GM12873 (cell line): ENCODE measurements around the gene RSPH3.

Source experiments
- CTCF ChIP-seq: IDR thresholded peaks from 2 replicates; pipeline ENCODE4 v1.5.1; 2012; ENCODE audit warnings: low read depth, mild to moderate bottlenecking, moderate library complexity, low read length, control low read depth; ENCODE audit not compliant: insufficient read depth; ENCODE audit errors: missing control alignments

RSPH3 gene

GRCh38 chr6:158999154-158999665 lies 792 bp downstream of the RSPH3 start:
- no peak for TF ChIP-seq CTCF

GRCh38 chr6:158996856-158997255 lies 3.1 kb downstream of the RSPH3 start:
- no peak for TF ChIP-seq CTCF

GRCh38 chr6:158993639-158994038 lies 6.4 kb downstream of the RSPH3 start:
- TF ChIP-seq CTCF: no peak

GRCh38 chr6:158991017-158991723 lies 8.8 kb downstream of the RSPH3 start:
- TF ChIP-seq CTCF: peak; percentile 21

GRCh38 chr6:158988477-158988876 lies 11.5 kb downstream of the RSPH3 start:
- no peak for TF ChIP-seq CTCF

GRCh38 chr6:158987657-158988056 lies 12.3 kb downstream of the RSPH3 start:
- no peak for TF ChIP-seq CTCF

- TF ChIP-seq CTCF: no peak
Observed at GRCh38 chr6:158978757-158979156, 21.2 kb downstream of the RSPH3 start.
